Vagina (tissue), 2 donors: ENCODE measurements around the gene TCF7.

ENCODE experiments used
- CTCF ChIP-seq, 3 experiments: fragments of 450-650 bp in 2 of 3; fragments of 200-600 bp in 1 of 3; sonication (generic) in 1 of 3; IDR thresholded peaks; one replicate each; pipeline ENCODE4 v1.5.1; 2017 to 2019; ENCODE audit warnings: antibody characterized with exemption in 3 of 3, mild to moderate bottlenecking in 2 of 3, moderate library complexity in 2 of 3
- POLR2A ChIP-seq, 2 donors: fragments of 450-650 bp; IDR thresholded peaks; one replicate each; pipeline ENCODE4 v1.6.1; 2017; ENCODE audit warnings: antibody characterized with exemption in 2 of 2, mild to moderate bottlenecking in 2 of 2, moderate library complexity in 2 of 2

GRCh38 chr5:134176511-134177368 lies 62.3 kb downstream of the TCF7 start, which contains the start of gene SKP1:
- no peak for TF ChIP-seq CTCF (IDR thresholded peaks at IDR 0.05)
- TF ChIP-seq POLR2A (IDR thresholded peaks at IDR 0.05), result peak in 1 of 2 donors; percentile 95
